Stimulated activated CD8-positive, alpha-beta memory T cell treated with anti-CD3 and anti-CD28 coated beads, Interleukin-15, amount 100 ng/mL, for 48 hours (primary cell): Measurements from ENCODE around the gene MYADML2.
"Not testable (repeated sequence)": the region's sequence is repeated elsewhere in the genome, so short reads cannot be mapped to it uniquely, and the experiment has no call there.

Experiments used
- DNase-seq, 2 donors: peaks; one replicate each; pipeline ENCODE4 v3.0.0-alpha.2; 2020; ENCODE audit warnings: low read depth in 2 of 2

Gene MYADML2

GRCh38 chr17:81958633-81959342, 11.8 kb upstream of the MYADML2 start:
- DNase-seq = no peak

GRCh38 chr17:81957691-81958432, 10.8 kb upstream of the MYADML2 start:
- DNase-seq = no peak

GRCh38 chr17:81956607-81957589, 9.9 kb upstream of the MYADML2 start:
- no peak for DNase-seq

GRCh38 chr17:81955756-81956544, 8.9 kb upstream of the MYADML2 start:
- no peak for DNase-seq

- DNase-seq = no peak
These were observed 8.1 kb upstream of the MYADML2 start for GRCh38 chr17:81955058-81955681.

- DNase-seq = no peak
These were observed 7.4 kb upstream of the MYADML2 start for GRCh38 chr17:81954131-81955057.

- DNase-seq = not testable (repeated sequence)
These were observed 6.4 kb upstream of the MYADML2 start for GRCh38 chr17:81953443-81953842.

GRCh38 chr17:81952792-81953228, 5.8 kb upstream of the MYADML2 start:
- no peak for DNase-seq

- DNase-seq = no peak
These were observed 5.0 kb upstream of the MYADML2 start for GRCh38 chr17:81951785-81952684.

GRCh38 chr17:81950501-81950900, 3.5 kb upstream of the MYADML2 start:
- DNase-seq = no peak

- no peak for DNase-seq
These were observed 1.8 kb upstream of the MYADML2 start for GRCh38 chr17:81948635-81949378.

GRCh38 chr17:81944858-81945257, 2.2 kb downstream of the MYADML2 start:
- DNase-seq = no peak

- DNase-seq = no peak
These were observed 4.9 kb downstream of the MYADML2 start for GRCh38 chr17:81942167-81942553.

GRCh38 chr17:81941484-81942166, 5.4 kb downstream of the MYADML2 start:
- no peak for DNase-seq

- no peak for DNase-seq
These were observed 6.2 kb downstream of the MYADML2 start for GRCh38 chr17:81940538-81941483.

- DNase-seq = no peak
These were observed 7.1 kb downstream of the MYADML2 start for GRCh38 chr17:81939881-81940385.
